Measurements from ENCODE around the gene GABBR2.
"Not testable (repeated sequence)": the region's sequence is repeated elsewhere in the genome, so short reads cannot be mapped to it uniquely, and the experiment has no call there.

GABBR2 gene

DNA sequence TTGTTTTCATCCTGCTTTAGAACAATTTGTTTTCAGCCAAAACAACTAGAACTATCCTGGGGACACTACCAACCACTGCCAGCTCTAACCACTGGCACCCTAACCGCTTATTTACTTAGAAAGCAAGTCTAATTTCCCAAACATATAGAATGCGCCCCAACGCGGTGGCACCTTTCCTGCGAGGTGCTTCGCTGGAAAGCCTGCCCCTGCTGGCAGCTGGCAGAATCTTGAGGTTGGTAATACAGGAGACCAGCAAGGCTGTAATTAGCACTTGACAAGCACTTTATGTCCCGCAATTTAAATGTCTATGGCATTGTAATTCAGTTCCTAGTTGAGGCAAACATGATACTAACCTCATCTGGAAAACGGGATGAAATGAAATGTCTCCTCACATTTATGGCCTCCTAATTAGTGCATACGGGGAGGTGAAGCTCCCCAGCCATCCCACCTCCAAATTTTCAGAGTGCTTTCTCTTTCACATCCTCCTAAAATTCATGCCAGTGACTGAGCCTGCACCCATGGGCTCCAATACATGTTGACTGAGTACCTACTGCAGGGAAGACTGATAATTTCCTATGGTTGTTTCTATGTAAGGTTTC is 30.4 kb downstream of the GABBR2 start:
- no peak for DNase-seq

DNA sequence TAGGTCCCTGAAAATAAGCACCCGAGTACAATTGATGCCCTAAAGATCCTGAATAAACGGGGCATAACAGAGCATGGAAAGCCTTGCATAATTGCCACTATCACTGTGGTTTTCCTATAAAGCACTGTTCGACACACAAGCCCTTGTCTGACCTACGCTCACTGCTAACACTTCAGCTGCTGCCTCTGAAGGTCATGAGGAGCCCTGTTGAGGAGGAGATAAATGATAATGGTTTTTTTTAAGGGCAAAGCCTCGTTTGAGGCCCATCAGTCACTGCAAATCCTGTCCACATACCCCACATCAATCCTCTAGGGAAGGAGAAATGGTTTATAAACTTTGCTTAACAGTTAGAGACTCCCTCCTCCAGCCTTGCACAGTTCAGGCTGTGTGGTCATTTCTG is 35.1 kb downstream of the GABBR2 start:
- no peak for DNase-seq

DNA sequence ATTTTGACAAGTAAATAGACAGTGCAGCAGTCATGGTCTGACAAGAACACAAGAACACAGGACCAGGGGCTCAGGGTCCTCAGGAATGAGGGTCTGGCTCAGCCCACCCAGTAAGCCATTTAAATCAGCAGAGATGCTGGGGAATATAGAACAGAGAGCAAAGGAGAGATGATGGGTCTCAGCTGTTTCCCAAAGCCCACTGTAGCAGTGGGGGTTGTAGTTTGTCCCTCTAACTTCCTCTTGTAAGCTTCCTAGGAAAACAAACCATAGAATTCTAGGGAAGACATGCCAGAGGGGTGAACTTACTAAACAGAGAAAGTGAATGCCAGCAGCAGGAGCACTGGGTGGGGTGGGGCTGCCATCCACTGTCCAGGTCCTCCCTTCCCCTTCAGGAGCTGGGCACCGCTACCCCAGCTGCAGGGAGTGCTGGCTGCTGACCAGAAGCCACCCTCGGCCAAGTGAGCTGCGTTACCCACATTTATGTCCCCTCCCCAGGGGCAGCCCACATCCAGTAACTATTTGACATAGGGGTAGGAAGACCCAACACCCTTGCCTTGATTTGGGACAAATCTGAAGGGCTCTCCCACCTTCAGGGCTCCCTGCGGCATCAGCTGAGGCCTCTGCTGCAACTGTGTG is 41.6 kb downstream of the GABBR2 start:
- DNase-seq: no peak

DNA sequence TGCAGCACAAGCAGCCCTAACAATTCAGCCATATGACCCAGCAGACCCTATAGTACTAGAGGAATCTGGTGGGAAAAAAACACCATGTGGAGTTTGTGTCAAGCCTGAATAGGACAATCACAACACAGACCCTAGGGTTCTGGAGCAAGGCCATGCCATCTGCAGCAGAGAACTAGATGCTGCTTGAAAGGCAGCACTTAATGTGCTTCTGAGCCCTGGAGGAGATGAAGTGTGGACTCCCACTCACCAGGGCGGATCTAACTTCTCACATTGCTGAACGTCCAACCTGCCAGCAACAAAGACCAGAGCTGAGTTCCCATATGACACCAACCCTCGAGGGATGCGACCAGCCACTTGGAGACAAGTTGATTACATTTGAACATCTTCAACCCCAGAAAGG is 43.2 kb downstream of the GABBR2 start:
- no peak for DNase-seq

DNA sequence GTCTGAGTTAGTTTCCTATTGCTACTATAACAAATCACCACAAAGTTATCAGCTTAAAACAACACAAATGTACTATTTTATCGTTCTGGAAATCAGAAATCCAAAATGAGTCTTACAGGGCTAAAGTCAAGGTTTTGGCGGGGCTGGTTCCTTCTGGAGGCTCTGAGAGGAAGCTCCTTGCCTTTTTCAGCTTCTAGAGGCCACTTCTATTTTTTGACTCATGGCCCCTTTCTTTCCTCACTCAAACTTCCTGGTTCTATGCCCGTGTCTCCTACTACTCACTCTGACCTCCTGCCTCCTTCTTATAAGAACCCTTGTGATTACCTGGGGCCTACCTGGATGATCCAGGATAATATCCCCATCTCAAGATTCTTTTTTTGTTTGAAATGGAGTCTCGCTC is 48.2 kb downstream of the GABBR2 start:
- no peak for DNase-seq

DNA sequence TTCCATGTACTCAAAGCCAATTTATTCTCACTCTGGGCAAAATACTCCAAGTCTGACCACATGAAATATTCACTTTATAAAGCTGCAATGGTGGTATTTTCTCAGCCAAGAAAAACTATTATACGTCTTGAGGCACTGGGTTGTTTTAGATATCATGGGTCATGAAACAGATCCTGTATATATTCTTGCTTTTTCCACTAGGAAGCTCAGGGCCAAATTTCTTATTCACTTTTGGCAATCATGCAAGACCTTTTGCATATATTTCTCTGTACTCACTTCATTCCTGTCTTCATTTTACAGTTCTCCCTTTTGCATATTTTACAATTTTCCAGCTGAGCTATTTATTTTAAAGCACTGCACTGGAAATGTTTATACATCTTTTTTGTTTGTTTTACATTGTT is 49.8 kb downstream of the GABBR2 start:
- no peak for DNase-seq

DNA sequence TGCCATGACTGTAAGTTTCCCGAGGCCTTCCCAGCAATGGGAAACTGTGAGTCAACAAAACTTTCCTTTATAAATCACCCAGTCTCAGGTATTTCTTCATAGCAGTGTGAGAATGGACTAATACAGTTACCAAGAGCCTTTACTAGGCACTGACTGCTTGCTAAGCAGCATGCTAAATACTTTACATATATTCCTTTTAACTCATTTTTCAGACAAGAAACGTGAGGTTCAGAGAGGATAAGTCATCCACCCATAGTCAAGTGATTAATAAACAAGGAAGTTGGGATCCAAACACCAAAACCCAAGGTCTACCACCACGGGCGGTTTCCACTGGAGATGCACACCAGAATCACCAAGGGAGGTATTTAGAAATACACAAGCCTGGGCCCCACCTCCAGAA is 50.8 kb downstream of the GABBR2 start:
- DNase-seq: no peak

DNA sequence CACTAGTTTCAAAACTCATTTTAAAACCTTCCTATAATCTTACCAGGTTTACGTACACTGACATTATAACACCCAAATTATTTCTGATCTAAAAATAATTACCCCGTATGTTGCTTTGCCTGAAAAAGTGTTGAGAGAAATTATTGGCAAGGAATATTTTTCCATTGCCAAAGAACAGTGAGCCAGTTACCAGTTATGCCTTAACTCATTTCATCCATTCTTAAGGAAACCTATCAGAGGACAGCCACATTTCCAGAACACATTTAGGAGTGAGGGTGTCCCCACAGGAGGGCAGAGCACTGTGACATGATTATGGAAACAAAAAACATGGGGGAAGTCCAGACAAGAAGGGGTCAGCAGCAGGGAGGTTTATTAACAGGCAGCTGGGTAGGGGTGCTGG is 52.2 kb downstream of the GABBR2 start:
- no peak for DNase-seq

DNA sequence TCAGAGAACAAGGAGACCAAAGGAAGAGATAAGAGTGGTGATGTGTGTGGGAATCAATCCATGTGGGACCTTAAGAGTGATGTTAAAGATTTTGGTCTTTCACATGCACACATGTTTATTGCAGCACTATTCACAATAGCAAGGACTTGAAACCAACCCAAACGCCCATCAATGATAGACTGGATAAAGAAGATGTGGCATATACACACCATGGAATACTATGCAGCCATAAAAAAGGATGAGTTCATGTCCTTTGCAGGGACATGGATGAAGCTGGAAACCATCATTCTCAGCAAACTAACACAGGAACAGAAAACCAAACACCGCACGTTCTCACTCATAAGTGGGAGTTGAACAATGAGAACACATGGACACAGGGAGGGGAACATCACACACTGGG is 53.3 kb downstream of the GABBR2 start:
- not testable (repeated sequence) for DNase-seq

DNA sequence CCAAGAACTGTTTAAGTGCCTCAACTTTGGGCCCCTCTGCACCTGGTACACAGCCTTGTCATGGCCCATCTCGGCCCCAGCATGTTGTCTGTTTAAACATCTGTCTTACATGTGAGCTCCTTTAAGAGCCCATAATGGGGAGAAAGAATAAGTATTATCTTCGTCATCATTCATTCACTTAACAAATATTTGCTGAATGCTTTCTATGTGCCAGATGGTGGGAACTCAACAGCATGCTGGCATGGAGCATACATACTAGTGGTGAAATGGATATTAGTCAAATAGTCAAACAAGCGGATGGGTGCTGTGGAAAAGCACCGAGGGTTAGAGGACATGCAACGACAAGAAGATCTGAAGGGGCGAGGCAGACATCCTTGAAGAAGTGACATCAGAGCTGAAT is 54.5 kb downstream of the GABBR2 start:
- DNase-seq: peak; percentile 95 to 98

DNA sequence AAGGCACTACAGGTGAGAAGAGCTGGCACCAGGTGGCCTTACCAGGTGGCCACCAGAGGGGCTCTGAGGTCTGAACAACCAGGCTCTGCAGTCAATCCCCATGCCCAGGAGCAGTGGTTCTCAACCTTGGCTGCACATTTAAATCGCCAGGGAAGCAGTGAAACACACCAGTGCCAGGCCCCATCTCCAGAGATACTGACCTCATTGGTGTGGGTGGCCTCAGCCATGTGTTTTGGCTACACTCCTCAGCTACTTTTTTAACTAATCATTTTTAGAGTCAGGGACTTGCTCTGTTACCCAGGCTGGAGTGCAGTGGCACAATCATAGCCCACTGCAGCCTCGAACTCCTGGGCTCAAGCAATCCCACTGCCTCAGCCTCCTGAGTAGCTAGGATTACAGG is 56.0 kb downstream of the GABBR2 start:
- no peak for DNase-seq

DNA sequence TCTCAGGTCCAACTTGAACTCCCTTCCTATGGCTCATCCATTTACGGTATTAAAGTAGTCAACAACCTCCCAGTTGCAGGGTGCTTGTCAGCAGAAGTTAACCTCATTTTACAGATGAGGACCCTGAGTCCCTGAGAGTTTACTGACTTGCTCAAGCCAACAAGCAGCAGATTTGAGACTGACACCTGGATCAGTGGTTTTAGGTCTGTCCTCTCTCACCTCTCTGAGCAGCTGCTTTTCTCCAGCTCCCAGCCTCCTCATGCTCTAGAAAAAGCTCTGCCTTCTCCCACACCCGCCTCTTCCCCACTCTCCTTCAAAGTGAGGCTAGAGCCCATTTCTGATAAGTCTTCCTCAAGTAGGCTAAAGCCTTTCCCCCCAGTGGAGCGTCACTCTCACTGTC is 56.4 kb downstream of the GABBR2 start:
- DNase-seq: no peak

DNA sequence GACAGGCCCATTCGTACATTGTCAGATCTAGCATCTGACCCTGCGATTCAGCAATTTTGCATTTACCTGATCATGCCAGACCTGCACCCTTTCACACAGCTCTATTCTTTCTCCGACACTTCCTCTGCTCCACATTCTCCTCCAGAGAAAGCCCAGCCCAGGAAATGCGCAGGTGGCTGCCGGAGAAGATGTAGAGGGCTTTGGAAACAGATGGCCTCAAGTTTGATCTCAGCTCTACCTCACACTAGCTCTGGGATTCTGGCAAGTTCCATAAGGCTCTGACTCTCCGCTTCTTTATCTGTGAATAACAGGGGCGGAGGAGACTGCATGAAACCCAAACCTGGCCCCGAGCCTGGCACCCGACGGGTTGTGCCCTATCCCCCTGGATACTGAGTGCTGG is 61.5 kb downstream of the GABBR2 start:
- no peak for DNase-seq

DNA sequence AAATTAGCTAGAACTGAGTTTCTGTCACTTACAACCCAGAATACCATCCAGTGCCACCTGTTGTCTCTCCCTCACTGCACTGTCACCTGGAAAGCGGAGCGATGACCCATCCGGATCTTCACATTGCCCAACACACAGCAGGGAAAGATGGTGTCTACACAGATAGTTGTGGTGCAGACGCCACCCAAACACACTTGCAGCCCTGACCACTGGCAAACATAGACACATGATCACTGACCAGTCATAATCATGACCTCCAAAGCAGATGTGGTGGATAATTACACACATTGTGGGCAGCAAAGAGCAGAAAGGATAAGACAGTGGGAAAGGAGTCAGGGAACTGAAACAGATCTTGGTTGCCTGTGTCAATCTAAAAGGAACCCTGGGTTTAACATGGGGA is 64.7 kb downstream of the GABBR2 start:
- DNase-seq: no peak

DNA sequence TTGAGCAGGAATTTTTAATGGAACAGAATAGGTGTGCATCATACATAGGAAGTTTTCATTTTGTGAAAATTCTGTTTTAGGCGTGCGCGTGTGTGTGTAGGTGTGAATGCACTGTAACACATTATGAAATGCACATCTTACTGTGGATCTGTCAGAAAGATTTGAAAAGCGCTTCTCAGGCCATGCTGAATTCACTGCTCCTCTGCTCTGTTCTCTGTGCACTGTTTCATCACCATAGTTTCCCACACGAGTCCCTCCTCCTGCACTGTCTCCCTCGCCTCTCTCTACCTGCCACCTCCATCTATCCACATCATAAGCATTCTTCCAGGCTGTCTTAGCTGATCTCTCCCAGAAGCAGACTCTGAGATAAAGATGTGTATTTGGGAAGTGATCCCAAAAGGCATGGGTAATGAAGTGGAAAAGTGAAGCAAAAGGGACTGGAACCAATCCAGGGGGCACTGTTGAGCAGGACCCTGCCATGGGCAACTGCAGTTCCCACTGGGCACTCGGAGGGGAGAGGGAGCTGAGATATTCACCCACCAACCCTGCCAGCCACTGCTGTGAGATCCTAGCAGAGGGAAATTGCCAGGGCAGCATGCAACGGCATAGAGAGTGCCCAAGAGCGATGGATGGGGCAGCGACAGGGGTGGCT is 65.9 kb downstream of the GABBR2 start:
- DNase-seq: no peak

DNA sequence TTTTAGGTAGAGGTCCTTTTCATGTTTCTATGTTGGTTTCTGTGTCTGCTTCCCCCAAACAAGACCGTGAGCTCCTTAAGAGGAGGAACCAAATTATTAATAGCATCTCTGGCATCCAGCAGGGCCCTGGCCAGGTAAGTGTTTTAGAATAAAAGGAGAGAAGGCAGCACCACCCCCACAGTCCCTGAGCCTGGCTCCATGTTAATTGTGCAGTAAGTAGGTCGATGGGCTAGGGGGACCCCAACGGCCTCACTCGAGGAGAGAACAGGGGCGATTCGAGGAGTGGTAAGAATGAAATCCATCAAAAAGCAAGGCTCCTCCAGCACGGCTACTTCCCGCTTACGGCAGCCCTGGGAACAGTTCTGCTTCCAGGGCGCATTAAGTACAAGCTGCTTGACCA is 67.0 kb downstream of the GABBR2 start:
- no peak for DNase-seq

DNA sequence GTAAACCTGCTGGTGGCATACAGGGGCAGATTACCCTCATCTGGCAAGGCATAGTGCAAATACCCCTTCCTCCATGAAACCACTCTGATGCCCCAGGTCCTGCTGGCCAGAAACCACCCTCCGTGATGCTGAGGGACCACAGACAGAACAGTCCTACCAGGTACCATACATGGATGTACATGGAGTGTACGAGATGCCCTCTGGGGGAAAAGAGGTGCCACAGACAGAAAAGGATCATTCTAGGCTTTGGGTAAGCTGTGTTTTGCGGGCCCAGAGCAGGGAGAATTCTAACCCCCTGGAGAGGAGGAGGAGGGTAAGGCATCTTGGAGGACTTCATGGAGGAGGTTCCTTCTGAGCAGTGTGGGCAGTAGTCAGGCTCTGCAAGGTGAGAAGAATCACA is 68.3 kb downstream of the GABBR2 start:
- no peak for DNase-seq

DNA sequence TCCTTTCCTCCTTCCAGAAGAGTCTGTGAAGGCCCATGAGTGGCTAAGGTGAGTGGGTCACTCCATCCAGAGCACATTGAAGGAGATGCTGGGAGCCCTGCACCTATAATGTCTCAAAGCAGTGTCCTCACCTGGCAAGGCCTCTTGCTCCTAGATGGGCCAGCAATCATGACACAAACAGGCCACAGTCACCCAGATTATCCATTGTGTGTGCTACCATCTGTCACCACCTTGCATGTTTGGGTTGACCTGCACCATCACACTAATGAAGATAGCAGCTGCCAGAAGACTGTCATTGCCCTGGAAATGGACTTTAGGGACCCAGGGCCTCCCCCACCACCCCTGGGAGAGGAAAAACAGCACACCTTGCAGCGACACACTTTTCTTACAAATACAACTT is 69.6 kb downstream of the GABBR2 start:
- DNase-seq: no peak

DNA sequence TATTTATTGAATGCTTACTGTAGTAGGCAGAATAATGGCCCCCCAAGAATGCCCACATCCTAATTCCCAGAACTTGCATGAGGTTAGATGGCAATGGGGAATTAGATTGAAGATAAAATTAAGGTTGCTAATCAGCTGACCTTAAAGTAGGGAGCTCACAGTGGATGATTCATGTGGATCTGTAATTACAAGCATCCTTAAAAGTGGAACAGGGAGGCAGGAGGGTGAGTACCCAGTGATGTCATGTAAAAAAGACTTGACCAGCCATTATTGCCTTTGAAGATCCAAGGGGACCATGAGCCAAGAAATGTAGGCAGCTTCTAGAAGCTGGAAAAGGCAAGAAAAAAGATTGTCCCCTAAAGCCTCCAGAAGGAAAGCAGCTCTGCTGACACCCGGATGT is 71.4 kb downstream of the GABBR2 start:
- no peak for DNase-seq

DNA sequence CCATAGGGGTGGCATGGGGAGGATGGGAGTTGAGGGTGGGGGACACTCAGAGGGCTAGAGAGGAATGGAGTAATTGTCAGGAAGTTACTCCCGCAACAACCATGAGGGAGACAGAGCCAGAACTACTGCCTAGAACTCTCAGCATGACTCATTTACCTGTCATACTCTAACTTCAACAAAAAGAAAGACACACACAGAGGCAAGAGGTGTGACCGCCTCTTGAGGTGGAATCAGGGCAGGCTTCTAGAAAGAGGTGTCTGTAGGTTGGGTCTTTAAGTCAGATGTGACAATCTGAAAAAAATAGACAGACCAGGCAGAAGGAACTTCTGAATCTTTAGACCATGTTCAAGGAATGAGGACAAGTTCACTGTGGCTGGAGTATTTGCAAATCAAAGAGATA is 73.4 kb downstream of the GABBR2 start:
- no peak for DNase-seq

DNA sequence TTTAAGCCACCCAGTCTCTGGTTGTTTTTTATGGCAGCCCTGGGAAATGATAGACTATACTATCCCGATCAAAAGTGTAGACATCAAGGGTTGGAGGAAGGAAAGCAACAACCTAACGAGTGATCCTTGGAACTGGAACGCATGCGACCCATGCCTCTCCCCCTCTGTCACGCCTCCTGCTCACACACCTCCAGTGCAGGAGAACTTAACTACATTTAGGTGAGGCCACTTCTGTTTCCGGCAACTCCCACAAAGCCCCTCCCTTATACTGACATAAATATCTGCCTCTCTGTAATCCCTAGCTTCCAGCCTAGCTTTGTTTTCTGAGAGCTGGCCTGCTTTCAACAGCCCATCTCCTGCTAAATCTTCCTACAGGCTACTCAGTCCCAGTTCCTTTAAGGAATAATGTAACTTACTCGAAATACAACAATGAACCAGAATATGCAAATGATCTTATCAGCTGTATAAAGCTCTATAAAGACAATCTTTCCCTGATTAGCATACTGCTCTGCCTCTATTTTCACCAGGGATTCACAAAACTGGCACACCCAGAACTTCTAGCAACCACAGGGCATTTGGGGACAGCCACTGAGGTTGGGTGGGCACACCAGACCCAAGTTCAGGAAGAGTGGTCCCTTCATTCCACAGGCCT is 73.9 kb downstream of the GABBR2 start:
- no peak for DNase-seq

DNA sequence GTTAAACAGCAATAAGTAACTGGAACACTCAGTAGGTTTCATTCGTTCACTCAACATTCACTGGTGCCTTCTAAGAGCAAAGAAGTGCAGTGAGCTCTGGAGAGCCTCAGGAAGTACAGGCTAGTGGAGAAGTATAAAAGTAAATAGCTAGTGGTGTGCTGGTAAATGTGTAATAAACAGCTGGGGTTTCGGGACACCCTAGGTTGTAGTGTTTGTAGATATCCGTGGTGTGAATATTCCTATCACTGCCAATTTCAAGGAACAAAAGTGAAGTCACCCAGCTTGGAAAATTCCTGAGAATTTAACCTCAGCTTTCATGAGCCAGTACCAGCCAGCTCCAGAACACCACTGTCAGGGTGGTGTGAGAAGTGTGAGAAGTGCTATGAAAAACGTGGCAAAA is 75.9 kb downstream of the GABBR2 start:
- no peak for DNase-seq

DNA sequence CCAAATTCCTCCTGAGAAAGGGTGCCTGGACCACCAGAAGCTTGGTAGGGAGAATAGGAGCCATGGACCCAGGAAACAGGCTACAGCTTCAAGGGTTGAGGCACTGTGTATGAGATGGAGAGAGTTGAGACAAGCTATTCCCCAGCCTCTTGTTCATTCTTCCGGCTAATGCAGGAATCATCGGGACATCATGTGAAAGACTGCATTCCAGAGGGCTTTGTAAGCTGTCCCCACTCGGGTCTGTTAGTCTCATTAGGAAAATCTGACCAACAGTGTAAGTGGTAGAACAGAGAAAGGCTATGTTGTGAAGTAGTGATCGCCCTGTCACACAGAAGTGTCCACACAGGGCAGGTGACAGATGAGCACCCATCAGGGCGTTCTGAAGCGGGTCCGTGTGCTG is 81.4 kb downstream of the GABBR2 start:
- no peak for DNase-seq

DNA sequence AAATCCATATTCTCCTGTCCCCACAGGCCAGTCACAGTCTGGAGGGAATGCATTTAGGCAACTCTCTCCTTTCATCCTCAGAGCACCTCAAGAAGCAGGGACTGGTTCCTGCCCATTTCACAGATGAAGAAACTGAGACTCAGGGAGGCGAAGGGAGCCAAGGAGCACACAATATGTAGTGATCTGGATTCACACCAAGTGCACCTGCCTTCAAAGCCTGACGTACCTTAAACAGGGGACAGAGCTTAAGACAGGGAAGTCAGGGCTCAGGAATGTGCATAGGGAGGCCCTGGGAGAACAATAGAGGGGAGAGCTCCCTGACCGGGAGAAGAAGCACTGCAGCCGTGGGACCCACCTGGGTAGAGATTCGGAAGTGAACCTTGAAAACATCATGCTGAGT is 83.0 kb downstream of the GABBR2 start:
- no peak for DNase-seq

Data from SHP77 (cell line).